HCEC 1CT (cell line): ENCODE results near the gene ZNF524.

Source experiments
- DNase-seq: peaks from one replicate; pipeline ENCODE4 v3.0.0-alpha.2; 2017

ZNF524 gene

DNA sequence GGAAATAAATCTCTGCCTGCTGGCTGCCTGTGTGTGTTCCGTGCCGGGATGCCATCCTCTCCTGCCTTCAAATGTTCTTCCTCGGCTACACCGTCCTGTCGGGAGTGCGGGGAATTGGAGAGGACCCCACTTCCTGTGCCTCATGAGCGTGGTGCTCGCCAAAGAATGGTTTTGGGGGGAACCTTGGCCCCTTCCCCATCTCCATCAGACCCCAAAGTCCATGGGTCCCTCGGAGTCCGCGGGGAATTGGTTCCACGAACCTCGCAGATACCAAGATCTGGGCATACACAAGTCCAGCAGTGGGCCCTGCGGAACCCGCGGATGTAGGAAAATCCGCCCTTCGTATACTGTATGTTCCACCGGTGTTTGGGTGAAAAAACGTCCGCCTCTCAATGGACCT is 3.0 kb downstream of the ZNF524 start:
- no peak for DNase-seq

DNA sequence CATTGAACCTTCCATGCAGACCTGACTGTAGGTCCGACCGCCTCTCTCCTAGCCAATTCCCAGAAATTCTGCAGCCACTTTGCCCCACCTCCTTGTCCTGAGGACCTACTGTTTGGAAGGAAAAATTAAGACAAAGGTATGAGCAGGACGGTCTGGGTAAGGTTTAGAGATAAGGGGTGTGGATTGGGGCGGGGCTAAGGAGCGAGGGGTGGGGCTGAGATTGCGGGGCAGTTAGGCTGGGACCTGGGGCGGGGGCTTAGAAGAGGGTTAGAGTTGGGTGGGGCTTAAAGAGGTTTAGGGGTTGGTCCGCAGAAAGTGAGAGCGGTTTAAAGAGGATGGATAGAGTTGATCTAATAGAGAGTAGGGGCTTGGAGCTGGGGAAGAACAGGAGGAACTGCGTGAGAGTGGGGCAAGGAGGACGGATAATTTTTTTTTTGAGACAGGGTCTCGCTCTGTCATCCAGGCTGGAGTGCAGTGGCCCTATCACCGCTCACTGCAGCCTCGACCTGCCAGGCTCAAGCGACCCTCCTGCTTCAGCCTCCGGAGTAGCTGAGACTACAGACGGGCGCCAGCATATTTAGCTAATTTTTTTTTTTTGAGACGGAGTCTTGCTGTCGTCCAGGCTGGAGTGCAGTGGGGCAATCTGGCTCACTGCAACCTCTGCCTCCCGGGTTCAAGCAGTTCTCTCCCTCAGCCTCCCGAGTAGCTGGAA is 3.6 kb downstream of the ZNF524 start:
- no peak for DNase-seq

DNA sequence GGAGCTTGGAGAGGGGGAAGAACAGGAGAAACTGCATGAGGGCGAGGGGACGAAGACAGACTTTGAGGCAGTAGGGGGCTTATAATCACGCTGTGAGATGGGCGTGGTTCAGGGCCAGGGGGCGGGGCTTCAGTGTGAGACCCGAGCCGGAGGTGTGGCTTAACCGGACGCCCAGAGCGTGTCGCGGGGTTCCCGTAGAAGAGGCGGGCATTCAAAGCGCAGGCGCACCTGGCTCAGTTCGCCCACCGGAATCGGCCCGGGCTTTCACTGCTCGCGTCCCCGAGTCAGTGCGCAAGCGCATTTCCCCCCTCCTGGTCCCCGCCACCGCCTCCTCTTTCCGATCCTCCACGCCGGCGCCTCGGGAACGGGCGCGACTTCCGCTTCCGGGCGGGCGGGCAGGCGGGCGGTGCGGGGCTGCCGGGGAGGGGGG is 5.1 kb downstream of the ZNF524 start:
- DNase-seq, result peak; percentile 98

DNA sequence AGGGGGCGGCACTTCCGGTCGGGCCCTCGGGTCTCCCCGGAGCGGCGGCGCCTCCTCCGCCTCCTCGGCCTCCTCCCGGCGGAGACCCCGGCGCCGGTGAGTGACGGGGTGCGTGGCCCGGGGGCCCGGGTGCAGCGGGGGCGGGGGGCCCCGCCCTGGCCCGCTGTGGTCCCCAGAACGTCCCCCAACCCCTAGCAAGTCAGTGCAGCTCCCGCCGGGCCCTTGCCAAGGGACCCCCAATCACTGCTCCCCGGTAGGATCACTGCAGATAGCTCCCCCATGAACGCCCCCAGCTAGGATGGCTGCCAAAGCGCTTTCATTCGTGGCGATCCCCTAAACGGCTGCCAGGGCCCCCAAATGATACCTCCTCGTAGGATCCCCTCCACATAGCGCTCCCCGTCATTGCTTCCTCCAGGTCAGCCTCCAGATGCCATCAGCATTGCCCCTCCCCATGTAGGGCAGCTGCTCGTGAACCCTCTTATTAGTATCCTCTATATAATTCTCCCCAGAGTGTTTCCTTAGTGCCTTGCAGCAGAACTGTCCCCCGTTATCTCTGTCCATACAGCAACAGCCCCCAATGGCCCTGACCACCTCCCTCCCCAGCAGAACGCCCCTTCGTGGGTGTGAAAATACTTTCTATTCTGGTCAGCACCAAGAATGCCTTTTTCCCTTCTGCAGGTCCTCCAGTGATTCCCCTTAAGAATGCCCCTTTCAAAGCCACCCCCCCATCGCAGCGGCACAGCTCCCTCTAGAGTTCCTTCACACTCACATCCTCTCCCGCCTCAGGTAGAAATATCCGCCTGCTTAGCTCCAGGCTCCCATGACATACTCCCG is 5.8 kb downstream of the ZNF524 start, which contains the start of gene ZNF865:
TSS of gene ZNF865 (plus strand) at position 11 of the 834 bp plus-strand sequence. CDS start 7,972 bp downstream, outside the sequence.
- DNase-seq, result peak; percentile 81

GRCh38 chr19:55606471-55606787 is 6.3 kb downstream of the ZNF524 start:
- DNase-seq, result no peak

DNA sequence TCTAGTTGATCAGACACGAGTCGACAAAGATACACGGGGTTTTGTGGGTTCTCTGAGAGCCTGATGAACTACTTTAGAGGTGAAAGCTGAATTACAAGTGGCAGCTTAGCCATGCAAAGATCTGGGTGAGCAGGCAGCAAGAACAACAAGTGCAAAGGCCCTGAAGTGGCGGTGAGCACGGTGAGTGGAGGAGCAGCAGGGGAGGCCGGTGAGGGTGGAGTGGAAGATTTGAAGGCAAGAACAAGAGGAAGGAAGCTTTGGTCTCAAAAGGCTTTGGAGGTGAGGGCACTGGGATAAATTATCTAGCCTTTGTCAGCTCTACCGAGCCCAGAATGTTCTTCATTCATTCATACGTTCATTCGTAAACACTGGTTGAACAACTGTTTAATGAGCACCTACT is 6.7 kb downstream of the ZNF524 start:
- no peak for DNase-seq

GRCh38 chr19:55609326-55609725 is 9.2 kb downstream of the ZNF524 start:
- DNase-seq, result no peak

- DNase-seq, result no peak
Measured at GRCh38 chr19:55611300-55611982, 11.4 kb downstream of the ZNF524 start.

DNA sequence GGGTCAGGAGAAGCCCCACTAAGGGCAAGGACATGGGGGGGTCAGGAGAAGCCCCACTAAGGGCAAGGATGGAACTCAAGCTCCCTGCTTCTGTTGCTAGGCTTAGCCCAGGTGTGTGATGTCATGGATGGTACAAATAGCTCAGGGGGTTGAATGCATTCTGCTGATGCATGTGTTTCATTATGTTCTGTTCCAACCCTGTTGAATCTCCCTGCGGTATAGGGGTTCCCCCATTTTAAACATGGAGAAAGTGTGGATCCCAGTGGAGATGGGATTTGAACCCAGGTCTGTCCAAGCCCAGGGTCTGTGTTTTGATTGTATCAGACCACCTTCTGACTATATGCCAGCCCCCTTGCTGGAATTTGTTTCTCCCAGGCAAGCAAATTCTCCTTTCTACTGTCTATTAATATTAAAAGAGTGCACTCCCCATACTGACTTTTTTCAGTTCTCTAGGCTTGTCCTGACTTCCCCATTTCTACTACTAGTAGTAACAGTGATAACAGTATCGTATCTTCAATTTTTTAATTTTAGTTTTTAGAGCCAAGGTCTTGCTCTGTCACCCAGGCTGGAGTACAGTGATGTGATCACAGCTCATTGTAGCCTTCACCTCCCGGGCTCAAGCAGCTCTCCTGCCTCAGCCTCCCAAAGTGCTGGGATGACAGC is 12.0 kb downstream of the ZNF524 start:
- DNase-seq, result no peak

DNA sequence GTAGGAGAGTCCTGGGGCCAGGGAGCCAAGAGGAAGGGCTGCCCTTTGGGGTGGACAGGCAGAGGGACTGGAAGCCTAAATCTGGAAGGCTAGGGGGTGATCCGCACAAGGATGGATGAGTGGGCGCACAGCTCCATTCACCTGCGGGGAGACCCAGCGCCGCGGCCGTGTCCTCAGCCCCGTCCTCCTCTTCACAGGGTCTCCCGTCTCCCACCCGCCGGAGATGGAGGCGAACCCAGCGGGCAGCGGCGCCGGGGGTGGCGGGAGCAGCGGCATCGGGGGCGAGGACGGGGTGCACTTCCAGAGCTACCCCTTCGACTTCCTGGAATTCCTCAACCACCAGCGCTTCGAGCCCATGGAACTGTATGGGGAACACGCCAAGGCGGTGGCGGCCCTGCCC is 13.3 kb downstream of the ZNF524 start:
- DNase-seq, result no peak

DNA sequence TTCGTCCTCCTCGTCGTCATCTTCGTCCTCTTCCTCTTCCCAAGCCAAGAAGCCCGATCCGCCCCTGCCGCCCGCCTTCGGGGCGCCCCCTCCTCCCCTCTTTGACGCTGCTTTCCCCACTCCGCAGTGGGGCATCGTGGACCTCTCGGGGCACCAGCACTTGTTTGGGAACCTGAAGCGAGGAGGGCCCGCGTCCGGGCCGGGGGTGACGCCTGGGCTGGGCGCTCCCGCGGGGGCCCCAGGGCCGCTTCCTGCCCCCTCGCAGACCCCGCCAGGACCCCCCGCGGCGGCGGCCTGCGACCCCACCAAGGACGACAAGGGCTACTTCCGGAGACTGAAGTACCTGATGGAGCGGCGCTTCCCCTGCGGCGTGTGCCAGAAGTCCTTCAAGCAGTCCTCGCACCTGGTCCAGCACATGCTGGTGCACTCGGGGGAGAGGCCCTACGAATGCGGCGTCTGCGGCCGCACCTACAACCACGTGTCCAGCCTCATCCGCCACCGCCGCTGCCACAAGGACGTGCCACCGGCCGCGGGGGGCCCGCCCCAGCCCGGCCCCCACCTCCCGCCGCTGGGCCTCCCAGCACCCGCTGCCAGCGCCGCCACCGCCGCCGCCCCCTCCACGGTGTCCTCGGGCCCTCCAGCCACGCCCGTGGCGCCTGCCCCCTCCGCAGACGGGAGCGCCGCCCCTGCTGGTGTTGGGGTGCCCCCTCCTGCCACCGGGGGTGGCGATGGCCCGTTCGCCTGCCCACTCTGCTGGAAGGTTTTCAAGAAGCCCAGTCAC is 14.0 kb downstream of the ZNF524 start:
- no peak for DNase-seq

GRCh38 chr19:55614711-55615542 is 14.8 kb downstream of the ZNF524 start:
- DNase-seq, result no peak

- DNase-seq, result no peak
Measured at GRCh38 chr19:55615543-55616394, 15.7 kb downstream of the ZNF524 start.

DNA sequence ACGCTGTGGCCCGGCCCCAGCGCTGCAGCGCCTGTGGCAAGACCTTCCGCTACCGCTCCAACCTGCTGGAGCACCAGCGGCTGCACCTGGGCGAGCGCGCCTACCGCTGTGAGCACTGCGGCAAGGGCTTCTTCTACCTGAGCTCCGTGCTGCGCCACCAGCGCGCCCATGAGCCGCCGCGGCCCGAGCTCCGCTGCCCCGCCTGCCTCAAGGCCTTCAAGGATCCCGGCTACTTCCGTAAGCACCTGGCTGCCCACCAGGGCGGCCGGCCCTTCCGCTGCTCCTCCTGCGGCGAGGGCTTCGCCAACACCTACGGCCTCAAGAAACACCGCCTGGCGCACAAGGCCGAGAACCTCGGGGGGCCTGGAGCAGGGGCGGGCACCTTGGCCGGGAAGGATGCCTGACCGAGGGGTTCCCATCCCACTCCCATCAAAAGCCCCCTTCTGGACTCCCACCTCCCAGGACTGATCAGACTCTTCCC is 16.3 kb downstream of the ZNF524 start:
- DNase-seq, result no peak

DNA sequence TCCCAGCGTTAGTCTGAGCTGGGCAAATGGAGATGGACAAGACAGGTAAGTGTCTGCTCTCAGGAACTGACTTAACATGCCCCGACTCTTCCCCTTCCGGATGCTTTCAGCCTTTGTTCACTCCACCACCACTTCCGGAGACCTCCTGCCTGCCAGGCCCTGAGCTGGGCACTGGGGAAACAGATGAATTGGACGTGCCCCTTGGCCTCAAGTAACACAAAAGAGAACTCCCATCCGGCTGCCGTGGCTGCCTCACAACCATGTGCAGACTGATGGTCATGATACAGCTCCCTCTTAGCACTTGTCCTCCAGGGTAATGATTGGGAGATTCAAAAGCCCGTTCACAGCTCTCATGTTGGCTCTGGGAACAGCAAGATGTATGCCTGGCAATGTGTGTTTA is 17.3 kb downstream of the ZNF524 start:
- no peak for DNase-seq

GRCh38 chr19:55618426-55618825 is 18.3 kb downstream of the ZNF524 start:
- DNase-seq, result no peak

- peak; percentile 18 for DNase-seq
Measured at GRCh38 chr19:55619286-55619685, 19.2 kb downstream of the ZNF524 start.

GRCh38 chr19:55620410-55621204 is 20.5 kb downstream of the ZNF524 start:
- no peak for DNase-seq

GRCh38 chr19:55621205-55621672 is 21.2 kb downstream of the ZNF524 start:
- no peak for DNase-seq
